HG03280 (cell line): Measurements from ENCODE around the gene LRRC74A.

Experiments
- ATAC-seq: cut with Tn5 transposase; IDR thresholded peaks from one replicate; pipeline ENCODE4 v1.9.1; 2021; ENCODE audit warnings: mild to moderate bottlenecking, moderate library complexity; ENCODE audit not compliant: unreplicated experiment

LRRC74A gene

DNA sequence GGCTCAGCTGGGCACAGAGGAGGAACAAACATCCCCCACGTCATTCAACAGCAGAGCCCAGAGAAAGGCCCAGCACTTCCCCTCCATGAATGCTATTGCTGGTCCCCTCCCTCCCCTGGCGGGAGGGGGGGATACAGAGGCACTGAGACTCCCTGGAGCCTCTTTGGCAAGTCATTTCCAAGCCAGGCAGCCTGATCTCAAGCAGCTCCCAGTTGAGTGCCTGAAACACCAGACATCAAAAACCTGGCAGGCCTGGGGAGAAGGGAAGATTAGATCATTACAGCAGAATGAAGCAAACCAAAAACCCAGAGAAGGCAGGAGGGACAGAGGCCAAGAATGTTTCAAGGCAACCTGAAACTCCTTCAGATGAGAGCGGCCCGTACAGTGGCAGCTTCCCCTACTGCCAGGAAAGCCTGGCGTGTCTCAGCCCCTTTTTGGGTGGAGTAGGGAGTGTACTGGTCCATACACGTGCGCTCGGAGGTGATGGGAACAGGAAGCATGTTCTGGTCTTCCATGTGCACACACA is 92.1 kb downstream of the LRRC74A start:
- ATAC-seq = no peak

DNA sequence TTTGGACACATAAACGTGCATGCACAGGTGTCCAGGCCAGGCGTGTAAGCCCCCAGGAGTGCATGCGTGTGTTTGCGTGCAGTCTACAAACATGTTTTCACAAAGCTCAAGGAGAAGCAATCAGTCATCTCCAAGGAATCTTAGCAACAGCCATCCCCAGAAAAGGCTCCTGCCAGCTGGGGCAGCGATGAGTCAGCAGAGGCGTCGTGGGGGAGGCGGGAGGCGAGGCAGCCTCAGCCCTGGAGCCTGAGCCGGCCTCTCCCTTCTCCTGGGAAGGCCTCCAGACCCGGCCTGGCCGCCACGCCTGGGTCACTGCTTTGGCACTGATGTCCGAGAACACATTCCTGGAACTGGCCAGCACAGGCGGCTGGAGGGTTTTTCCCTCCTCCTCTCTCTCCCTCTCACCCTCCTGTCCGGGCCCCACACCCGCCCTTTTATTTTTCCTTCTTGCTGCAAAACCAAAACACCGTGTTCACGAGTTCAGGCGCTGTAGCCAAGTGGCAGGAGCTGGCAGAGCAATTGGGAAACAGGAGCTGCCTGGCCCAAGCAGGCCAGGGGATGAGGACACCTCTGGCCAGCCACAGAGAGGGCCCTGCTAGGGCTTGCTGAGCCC is 92.7 kb downstream of the LRRC74A start:
- no peak for ATAC-seq
